Dermis blood vessel endothelial cell (primary cell): ENCODE results near the gene DOP1B. TPM values are rescaled to one million over a fixed set of nuclear protein-coding genes. Genes with fewer than 3 reads are reported as not detected.
"Not testable (repeated sequence)": the region's sequence is repeated elsewhere in the genome, so short reads cannot be mapped to it uniquely, and the experiment has no call there.

Experiments used
- DNase-seq: peaks from one replicate; pipeline ENCODE4 v3.0.0; 2010
- total RNA-seq: library from RNA; depleted of rRNA; stranded (reverse); fragments of >200 nt; gene quantifications from 2 replicates; pipeline ENCODE4 v1.2.3, GENCODE V29; 2014

DOP1B gene
- total RNA-seq, 1 donor from 2014 or later = 5.1 TPM

GRCh38 chr21:36175771-36176565, 19.3 kb downstream of the DOP1B start:
- no peak for DNase-seq

GRCh38 chr21:36178349-36178748, 21.7 kb downstream of the DOP1B start:
- DNase-seq = no peak

DNA sequence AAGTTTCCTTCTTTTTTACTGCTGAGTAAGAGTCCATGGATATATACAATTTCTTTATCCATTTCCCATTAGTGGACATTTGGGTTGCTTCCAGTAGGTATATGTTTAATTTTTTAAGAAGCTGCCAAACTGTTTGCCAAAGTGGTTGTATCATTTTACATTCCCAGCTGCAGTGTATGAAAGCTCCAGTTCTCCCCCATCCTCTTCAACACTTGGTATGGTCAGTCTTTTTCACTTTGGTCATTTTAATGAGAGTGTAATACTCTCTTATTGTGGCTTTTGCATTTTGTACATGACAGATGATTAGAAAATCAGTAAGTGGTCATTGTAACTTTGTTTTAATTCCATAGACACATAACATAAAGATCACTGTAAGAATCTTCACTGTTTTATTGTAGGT, 22.5 kb downstream of the DOP1B start:
- no peak for DNase-seq

DNA sequence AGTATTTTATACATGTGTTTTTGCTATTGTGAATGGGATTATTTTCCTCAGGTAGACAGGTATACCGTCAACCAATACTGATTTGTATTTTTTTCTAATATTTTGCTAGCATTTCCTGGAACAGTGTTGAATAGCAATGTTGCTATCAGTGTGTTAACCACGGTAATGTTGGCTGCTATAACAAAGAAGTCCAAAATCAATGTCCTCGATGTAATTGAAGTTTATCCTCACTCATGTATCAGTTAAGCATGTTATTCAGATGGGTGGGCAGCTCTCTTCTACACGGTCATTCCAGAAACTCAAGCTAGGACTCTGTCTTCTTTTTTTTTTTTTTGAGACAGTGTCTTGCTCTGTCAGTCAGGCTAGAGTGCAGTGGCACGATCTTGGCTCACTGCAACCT, 24.3 kb downstream of the DOP1B start:
- DNase-seq = no peak

DNA sequence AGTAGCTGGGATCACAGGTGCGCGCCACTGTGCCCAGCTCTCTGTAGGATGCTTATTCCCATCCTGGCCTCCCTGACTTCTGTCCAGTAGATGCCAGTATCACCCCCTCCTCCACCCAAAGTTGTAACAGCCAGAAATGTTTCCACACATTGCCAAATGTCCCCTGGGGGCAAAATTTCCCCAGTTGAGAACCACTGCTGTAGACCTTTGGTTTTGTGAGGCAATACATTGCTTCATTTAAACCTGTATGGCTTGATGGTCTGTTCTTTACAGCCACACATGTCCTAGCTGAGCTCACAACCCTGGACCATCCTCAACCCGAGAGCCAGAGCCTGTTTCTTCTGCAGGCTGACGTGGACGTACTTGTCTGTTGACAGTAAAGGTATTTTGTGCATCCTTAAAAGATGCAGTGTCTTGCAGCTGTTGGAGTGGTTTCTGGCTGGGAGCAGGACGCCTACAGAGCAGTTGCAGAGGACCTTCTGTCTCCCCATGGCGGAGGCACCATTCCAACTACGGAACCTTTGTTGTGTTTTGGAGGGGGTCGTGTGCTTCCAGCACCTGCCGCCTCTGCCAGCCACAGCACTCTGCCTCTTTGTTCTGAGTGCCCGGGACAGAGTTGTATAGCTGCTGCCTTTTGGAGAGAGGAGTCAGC, 26.6 kb downstream of the DOP1B start:
- no peak for DNase-seq

- no peak for DNase-seq
Measured at GRCh38 chr21:36184545-36184944, 27.9 kb downstream of the DOP1B start.

- no peak for DNase-seq
Measured at GRCh38 chr21:36185523-36185922, 28.9 kb downstream of the DOP1B start.

- DNase-seq = no peak
Measured at GRCh38 chr21:36186081-36186480, 29.5 kb downstream of the DOP1B start.

DNA sequence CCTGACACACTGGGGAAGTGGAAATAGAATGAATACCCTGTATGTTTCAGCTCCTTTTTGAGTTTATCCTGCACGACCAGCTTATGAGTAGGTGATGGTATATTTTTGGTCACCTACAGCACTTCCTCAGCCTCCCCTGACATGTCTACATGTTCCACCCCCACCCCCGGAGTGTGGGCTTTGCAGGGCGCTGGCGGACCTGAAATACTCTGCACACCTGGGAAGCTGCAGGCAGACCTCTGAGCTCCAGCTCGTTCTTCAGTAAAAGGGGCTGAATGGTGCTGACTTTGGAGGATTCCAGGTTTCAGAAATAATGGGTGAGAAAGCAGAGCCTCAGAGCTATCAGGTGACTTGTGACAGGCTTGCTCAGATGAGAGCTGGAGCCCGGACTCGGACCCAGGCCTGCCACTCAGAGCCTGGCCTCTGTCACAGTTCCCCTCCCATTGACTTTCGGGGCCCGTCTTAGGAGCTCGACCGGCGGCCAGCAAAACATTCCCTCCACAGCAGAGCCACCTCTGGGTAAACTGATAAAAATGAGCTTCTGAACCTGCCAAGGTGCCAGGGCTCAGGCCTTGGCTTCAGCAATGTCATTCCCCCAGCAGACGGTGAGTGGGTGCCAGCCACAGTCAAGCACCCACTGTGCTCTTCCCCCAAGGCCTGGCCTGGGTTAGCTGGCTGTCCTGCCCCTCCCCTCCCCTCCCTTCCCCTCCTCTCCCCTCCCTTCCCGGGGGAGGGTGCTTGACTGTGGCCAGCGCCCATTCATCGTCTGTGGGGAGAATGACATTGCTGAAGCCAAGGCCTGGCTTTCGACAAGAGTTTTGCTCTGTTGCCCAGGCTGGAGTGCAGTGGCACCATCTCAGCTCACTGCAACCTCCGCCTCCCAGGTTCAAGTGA, 30.1 kb downstream of the DOP1B start:
- no peak for DNase-seq

DNA sequence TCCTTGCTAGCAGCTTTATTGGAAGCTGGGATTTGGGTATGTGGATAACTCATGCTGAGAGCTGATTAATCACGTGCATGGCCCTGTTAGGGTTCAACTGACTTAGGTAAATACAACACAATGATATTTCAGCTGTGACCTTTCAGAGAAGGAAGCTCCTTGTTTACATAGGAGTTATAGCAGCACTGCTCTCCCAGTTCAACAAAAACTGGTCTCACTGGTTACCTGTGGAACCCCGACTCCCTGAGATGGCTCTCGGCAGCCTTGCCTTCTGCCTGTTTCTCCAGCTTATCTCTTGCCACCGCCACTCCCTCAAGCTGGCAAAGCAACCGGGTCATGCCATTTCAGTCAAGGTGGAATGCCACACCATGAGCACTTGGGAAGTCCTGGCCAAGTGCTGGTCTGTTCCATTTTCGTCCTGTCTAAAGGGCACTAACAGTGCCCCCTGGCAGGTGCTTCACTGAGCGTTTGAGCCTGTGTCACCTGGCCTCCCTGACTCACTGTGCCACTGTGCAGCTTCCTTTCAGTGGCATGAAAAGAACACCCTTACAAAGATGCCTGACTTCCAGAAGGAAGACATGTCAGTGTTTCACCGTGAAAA, 31.6 kb downstream of the DOP1B start:
- DNase-seq = peak; percentile 21

GRCh38 chr21:36188937-36189336, 32.3 kb downstream of the DOP1B start:
- DNase-seq = no peak

DNA sequence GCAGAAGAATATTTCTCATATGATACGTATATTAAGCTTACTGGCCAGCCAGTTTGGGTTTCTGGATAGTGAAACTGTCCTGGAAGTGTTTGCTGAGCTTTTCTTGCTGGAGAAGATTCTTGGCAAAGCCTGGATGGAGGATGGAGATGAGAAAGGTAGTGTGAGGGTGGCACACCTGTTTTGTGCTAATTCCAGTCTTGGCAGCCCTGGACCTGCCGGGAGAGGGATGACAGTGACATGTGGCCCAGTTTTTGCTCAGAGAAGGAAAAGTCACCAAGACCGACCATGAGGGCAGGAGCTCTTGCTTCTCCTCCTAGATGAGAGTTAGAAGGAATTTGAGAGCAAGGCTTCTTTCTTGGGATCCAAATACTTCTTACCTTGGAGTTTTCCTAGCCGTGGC, 34.1 kb downstream of the DOP1B start:
- no peak for DNase-seq

DNA sequence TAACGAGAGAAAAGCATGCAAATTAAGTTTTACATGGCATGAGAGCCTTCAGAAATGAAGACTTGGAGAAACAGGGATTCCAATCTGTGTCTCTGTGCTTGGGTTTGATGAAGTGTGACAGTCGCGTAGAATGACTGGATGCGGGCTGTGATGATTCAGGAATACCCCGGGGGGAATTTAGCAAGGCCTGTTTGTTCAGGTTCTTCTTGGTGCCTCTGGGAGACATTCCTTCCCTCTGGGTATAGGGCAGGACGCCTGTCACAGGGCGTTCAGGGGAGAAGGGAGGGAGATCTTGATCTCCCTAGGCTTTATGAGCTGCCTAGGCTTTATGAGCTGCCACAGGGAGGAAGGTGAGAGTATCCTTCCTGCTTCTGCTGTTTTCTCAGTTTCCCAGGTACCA, 36.6 kb downstream of the DOP1B start:
- DNase-seq = no peak

DNA sequence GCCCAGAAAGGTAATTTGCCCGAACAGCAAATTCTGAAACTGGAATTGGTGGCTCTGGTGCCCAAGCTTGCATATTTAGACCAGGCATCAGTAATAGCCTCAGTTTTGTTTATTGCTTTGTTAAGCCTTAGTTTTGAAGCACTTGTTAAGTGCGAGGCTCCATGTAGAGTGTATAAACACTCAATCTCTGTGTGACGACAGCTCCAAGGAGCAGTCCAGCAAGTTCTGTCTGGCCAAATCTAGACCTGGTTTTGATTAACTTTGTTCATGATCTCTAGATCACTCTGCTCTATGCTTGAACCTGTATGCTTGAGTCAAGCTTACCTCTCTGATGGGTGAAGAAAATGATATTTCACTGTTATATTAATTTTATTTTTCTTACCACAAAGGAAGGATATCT, 37.4 kb downstream of the DOP1B start:
- no peak for DNase-seq

GRCh38 chr21:36195613-36196012, 39.0 kb downstream of the DOP1B start:
- no peak for DNase-seq

DNA sequence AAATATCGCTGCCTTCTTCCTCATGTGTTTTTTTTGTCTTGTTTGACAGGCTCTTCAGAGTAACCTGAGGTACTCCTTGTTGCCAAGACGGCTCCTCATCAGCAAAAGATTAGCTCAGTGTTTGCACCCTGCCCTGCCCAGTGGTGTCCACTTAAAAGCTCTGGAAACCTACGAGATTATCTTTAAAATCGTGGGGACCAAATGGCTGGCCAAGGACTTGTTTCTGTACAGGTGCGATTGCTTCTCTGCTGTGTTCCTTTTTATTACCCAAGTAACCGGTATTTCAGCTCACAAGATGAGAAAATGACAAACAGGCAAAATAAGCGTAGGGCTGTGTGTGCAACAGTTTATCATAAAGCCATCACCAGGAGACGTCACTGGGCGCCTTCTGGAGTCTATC, 42.4 kb downstream of the DOP1B start:
- DNase-seq = no peak

DNA sequence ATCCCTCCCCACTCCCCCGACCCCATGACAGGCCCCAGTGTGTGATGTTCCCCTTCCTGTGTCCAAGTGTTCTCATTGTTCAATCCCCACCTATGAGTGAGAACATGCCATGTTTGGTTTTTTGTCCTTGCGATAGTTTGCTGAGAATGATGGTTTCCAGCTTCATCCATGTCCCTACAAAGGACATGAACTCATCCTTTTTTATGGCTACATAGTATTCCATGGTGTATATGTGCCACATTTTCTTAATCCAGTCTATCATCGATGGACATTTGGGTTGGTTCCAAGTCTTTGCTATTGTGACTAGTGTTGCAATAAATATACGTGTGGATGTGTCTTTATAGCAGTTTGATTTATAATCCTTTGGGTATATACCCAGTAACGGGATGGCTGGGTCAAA, 43.0 kb downstream of the DOP1B start:
- DNase-seq = not testable (repeated sequence)

GRCh38 chr21:36200081-36200561, 43.5 kb downstream of the DOP1B start:
- DNase-seq = no peak

GRCh38 chr21:36202726-36203602, 46.3 kb downstream of the DOP1B start:
- no peak for DNase-seq

DNA sequence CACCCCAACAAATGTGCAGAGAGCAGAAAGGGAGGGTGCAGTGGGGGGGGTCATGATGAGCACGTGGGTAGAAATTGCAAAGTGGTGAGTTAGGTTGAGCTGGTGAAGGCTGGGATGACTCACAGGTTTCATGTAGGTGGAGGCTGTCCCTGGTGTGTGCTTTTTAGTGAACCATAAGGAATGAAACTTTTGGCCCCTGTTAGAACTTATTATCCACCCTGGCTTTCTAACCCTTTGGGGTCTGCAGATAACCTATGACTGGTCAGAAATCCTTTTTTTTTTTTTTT, 46.9 kb downstream of the DOP1B start:
- peak; percentile 50 for DNase-seq

DNA sequence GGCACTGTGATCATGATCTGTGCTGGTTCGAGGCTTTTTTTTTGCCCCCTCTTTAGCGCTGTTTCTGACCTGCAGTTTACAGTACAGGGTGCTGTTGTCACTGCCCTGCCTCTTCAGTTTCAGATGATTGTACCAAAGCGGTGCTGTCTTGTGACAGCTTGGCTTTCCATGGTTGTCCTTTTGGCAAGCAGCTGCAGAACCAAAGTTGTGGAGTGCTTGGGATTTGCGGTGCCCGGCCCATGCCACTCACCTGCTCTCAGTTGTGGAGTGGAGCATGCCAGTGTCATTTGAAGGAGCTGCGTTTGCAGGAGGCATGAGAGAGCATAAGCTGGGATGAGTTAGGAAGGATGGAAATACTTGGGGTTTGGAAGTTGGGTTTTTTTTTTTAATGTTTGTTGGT, 48.4 kb downstream of the DOP1B start:
- DNase-seq = no peak

GRCh38 chr21:36205962-36206361, 49.3 kb downstream of the DOP1B start:
- no peak for DNase-seq
